Raji (cell line): ENCODE results near the gene TAAR6.

Experiments
- POLR2A ChIP-seq: IDR thresholded peaks from 2 replicates; pipeline ENCODE4 v1.6.1; 2011; ENCODE audit warnings: low read depth, low read length, control low read depth; ENCODE audit not compliant: insufficient read depth

The TAAR6 gene

DNA sequence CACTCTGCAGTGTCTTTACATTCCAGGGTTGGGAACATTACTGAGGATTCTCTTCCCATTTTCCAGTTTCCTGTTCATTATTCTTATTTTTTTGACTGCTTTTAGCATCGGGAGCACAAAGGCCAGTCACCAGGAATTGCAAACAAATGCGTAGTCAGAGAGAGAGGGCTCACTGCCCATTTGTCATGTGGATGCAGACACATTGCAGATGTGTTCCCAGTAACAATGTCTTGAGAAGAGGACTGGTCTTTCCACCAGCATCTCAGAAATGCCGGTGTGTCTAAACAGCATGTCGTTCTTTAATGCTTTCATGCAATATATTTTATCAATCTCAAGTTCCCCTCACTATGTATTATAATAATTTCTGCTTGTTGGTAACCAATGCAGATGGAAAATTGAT lies 952 bp upstream of the TAAR6 start:
- no peak for TF ChIP-seq POLR2A

DNA sequence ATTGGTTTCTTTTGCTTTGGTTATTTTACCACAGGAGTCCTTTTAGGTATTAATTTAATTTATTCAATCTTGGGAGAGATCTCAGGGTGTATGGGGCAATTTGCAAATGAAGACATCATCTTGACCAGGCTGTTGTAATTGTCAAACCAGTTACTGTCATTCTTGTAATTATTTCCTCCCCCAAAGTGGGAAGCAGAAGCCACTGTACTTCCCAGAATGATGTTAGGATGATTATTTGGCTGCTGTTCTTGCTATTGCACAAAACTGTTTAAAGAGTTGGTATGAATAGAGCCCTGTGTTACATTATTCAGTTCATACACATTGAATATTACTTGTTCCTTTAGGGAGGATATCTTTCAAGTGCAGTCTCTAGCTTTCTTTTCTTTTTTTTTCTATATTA lies 1.7 kb downstream of the TAAR6 start:
- no peak for TF ChIP-seq POLR2A

- TF ChIP-seq POLR2A, result no peak
Observed at GRCh38 chr6:132584698-132585097, 14.6 kb downstream of the TAAR6 start.

- no peak for TF ChIP-seq POLR2A
Observed at GRCh38 chr6:132587424-132587823, 17.3 kb downstream of the TAAR6 start.

DNA sequence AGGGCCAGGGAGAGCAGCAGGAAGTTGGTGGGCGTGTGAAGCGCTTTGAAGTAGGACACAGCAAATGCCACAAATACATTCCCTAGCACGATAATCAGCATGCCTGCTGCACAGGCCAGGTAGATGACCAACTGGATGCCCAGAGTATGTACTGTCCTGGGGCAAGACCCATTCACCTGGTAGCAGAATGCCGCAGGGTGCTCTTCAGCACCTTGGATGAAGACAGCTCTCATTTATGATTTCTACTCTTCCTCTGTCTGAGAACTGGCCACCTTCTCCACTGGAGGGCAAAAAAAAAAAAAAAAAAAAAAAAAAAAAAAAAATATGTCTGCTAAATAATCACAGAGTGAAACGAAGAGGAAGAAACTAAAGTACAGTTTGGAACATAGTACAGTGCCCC lies 19.3 kb downstream of the TAAR6 start, which contains the start of gene TAAR5:
TSS of gene TAAR5 (minus strand) at position 288 of the 400 bp plus-strand sequence. CDS start at position 233, 55 bp downstream.
- no peak for TF ChIP-seq POLR2A

DNA sequence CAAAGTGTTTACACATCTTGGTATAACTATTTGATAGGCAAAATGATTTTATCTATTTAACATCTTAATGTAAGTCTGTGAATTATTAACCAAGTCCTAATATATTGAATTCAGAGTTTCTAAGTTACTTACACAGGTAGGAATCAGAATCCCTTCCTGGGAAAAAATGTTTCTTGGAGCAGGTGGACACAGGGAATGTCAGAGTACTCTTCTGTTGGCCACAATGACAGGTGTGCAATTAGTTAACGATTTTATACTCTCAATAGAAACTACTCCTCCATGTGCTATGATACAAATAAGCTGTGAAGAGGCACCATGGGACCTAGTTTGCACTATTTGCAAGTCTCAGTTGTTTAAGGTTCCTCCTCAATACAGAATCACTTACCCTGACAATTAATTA lies 20.2 kb downstream of the TAAR6 start:
- no peak for TF ChIP-seq POLR2A

GRCh38 chr6:132592855-132593254 lies 22.7 kb downstream of the TAAR6 start:
- TF ChIP-seq POLR2A, result no peak

GRCh38 chr6:132596201-132596600 lies 26.1 kb downstream of the TAAR6 start:
- TF ChIP-seq POLR2A, result no peak

DNA sequence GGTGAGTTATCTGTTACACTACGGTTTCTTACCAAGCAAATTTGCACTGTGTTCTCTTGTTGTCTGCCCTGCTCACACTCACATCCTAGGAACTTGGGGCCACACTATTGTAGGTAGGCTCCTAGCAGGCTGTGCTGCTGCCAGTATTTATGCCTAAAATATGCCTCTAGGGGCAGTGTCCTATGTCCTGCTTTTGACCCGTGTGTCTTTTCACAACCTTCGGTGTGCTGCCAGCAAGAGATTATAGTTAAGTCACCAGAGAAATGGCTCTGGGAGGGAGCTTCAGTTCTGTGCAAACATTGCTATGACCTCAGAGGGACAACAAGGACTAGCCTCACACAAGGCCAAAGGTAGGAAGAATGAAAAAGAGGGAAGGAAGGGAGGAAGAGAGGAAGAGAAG lies 28.4 kb downstream of the TAAR6 start:
- TF ChIP-seq POLR2A, result no peak

GRCh38 chr6:132604635-132605152 lies 34.6 kb downstream of the TAAR6 start:
- TF ChIP-seq POLR2A, result no peak

DNA sequence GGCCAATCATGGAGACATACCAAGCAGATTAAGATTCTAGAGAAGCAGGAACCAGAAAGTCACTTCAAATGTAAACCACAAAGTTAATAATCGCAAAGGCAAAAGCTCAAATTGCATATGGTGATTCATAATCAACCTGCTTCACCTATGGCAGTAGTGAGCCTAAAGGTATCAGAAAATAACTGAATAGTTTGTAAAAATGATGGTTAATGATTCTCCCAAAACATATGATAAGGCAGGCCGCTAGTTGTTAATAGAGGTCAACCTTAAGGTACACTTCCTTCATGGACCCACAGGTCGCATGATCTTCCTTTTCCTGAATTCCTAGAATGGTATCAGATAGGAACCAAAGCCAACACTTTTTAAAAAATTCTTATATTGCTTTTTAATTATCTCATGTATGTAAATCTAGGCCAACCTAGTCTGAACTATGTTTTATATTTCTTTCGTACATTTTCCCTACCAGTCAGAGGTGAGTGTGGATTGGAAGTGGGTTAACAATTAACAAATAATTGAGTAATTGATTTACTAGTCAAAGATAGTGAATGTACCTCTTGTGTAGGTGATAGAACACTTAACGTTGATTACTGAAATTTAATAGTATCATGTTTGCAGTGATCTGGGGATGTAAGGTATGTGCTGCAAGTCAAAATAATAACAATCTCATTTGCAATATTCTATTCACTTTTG lies 37.6 kb downstream of the TAAR6 start:
- no peak for TF ChIP-seq POLR2A

GRCh38 chr6:132611616-132612015 lies 41.5 kb downstream of the TAAR6 start:
- no peak for TF ChIP-seq POLR2A

GRCh38 chr6:132612449-132613108 lies 42.5 kb downstream of the TAAR6 start:
- TF ChIP-seq POLR2A, result no peak

DNA sequence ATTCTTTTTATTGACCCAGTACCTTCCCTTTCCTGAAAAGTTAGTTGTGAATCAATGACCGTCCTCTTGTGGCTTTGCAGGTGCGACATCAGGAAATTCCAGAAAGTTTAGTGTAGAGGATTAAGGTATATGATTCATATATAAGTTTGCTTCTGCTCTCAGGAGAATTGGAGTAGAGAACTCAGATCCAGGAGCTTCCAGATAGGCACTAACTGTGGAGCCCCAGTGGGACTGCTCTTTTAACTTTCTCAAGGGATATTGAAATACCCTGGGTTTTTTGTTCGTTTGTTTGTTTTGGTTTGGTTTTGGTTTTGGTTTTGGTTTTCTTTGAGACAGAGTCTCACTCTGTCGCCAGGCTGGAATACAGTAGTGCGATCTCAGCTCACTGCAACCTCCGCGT lies 44.4 kb downstream of the TAAR6 start:
- TF ChIP-seq POLR2A, result no peak

DNA sequence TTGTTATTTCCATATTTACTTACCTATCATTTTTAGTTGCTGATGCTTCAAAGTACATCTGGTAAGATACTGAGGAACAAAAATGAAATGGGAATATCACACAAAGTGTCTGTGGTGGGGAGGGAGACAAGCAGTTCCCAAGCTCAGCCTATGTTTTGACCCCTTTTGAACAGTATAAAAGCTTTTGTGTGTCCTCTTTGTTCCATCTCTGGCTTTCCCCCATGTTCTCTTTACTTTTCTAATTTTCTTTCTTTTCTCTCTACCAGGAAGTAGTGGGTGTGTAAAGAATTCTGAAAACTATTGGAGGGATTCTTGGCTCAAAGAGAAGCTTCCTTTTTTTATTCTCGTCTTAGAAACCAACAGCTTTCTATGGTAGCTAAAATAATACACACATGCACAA lies 46.6 kb downstream of the TAAR6 start:
- no peak for TF ChIP-seq POLR2A
